Measurements from ENCODE around the gene RRP15.
"Not testable (repeated sequence)": the region's sequence is repeated elsewhere in the genome, so short reads cannot be mapped to it uniquely, and the experiment has no call there.

RRP15 gene

DNA sequence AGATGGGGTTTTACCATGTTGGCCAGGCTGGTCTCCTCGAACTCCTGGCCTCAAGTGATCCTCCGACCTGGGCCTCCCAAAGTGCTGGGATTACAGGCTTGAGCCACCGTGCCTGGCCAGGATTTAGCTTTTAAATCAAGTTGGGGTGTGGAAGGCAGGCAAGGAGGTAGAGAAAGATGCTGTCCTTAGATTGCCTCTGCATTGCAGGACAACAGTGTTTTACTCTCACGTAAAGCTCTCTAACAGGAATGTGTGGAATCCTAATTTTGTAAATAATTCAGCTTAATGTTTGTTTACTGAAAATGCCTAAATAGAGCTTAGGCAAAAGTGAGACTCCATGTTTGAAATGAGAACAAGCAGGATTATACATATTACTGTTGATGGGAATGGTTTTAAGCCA lies 30.5 kb downstream of the RRP15 start:
- no peak for DNase-seq (ENCODE audit: low read depth)
- H3K4me3 ChIP-seq (ENCODE audit: low read depth, low read length): no peak overlapping the region
- TF ChIP-seq, protein P1, sequence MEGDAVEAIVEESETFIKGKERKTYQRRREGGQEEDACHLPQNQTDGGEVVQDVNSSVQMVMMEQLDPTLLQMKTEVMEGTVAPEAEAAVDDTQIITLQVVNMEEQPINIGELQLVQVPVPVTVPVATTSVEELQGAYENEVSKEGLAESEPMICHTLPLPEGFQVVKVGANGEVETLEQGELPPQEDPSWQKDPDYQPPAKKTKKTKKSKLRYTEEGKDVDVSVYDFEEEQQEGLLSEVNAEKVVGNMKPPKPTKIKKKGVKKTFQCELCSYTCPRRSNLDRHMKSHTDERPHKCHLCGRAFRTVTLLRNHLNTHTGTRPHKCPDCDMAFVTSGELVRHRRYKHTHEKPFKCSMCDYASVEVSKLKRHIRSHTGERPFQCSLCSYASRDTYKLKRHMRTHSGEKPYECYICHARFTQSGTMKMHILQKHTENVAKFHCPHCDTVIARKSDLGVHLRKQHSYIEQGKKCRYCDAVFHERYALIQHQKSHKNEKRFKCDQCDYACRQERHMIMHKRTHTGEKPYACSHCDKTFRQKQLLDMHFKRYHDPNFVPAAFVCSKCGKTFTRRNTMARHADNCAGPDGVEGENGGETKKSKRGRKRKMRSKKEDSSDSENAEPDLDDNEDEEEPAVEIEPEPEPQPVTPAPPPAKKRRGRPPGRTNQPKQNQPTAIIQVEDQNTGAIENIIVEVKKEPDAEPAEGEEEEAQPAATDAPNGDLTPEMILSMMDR (IDR thresholded peaks at IDR 0.05; ENCODE audit: insufficient read depth, low read depth, low read length, missing control alignments): no peak

DNA sequence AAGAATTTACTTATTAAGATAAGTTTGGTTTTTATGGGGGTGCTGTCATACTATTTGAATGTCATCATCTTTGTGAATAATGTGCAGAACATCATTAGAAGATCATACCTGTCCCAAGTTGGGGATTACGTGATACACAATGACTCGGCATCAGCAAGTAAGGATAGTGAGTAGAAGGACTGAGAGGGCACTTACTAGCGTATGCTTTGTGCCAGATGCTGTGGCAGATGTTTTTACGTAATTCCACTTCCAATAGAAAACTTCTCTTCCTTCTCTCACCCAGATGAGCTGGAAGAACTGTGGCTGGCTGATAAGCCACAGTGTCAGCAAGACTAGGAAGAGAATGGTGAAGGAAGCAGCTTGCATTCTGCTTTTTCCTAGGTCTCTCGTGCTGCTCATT lies 32.0 kb downstream of the RRP15 start:
- TF ChIP-seq, protein P1 (IDR thresholded peaks at IDR 0.05; ENCODE audit: insufficient read depth, low read depth, low read length, missing control alignments): no peak
- DNase-seq (ENCODE audit: low read depth): no peak
- H3K4me3 ChIP-seq (ENCODE audit: low read depth, low read length): no peak overlapping the region

DNA sequence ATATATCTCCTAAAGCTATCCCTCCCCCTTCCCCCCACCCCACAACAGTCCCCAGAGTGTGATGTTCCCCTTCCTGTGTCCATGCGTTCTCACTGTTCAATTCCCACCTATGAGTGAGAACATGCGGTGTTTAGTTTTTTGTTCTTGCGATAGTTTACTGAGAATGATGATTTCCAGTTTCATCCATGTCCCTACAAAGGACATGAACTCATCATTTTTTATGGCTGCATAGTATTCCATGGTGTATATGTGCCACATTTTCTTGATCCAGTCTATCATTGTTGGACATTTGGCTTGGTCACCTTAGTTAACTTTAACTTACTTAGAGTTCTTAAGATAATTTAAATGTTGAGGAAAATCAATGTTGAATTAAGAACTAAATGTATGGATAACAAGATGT lies 35.1 kb downstream of the RRP15 start:
- DNase-seq (ENCODE audit: low read depth); H3K4me3 ChIP-seq (ENCODE audit: low read depth, low read length): not testable (repeated sequence)

DNA sequence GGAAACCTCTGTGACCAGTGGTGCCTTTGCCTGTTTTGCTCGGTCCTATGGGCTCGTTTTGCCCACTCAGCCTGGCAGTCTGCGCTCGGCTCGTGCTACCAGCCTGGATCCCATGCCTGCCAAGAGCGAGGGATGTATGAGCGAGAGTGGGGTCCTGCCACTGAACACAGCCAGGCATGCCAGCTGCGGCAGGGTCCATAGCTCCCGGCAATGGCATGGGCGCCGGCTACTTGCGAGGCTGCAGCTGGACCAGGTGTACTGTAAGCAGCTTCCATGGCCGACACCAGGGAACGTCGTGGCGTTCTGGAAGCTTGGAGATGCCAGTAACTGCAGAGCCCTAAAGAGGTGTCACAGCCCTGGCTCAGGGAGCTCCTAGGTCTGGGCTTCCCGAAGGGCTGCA lies 37.7 kb downstream of the RRP15 start:
- TF ChIP-seq, protein P1 (IDR thresholded peaks at IDR 0.05; ENCODE audit: insufficient read depth, low read depth, low read length, missing control alignments): no peak
- no peak for DNase-seq (ENCODE audit: low read depth)
- H3K4me3 ChIP-seq (ENCODE audit: low read depth, low read length): no peak overlapping the region

DNA sequence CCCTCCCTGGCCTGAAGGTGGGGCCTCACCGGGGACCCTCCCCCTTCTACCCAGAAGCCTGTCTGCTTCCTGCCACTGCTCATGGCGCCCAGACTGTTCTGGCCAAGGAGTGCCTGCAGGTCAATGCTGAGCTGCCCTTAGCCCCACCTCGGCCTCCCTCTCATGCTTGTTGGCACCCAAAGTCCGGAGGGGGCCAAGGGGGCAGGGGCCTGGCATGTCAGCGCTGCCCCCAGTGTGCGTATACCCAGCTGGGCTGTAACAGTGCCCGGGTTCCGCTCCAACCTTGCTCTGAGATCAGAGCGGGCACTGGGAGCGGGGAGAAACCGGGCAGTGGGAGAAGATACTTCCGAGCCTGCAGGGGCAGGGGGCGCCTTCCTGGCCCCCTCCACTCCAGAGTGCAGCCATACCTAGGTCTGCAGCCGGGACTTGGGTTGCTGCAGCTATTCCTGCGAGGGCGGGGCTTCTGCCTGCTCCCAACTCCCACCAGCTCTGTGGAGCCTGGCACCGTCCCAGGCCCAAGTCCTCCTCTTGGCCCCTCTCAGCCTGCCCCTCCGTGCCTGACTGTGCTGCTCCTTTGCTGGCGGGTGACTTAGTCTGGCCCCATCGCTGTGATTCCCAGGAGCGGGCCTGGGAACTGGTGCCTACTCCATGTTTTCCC lies 38.6 kb downstream of the RRP15 start:
- TF ChIP-seq, protein P1 (IDR thresholded peaks at IDR 0.05; ENCODE audit: insufficient read depth, low read depth, low read length, missing control alignments): no peak
- H3K4me3 ChIP-seq (ENCODE audit: low read depth, low read length): no peak overlapping the region
- no peak for DNase-seq (ENCODE audit: low read depth)

DNA sequence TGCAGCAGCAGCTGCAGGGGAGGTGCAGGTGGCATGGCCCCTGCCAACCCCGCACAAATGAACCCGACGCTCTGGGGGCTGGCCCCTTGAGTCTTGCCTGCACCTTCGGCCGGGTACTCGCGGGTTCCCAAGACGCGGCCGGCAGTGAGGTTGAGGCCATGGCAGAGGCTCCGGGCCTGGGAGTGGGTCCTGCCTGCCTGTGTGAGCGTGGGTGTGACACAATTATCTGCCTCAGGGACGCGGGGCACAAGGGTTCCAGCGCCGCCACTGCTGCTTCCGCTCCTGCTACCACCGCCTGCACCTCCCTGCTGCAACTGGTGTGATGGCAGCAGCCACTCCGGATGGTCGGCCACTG lies 39.1 kb downstream of the RRP15 start:
- TF ChIP-seq, protein P1 (IDR thresholded peaks at IDR 0.05; ENCODE audit: insufficient read depth, low read depth, low read length, missing control alignments): no peak
- no peak for DNase-seq (ENCODE audit: low read depth)
- H3K4me3 ChIP-seq (ENCODE audit: low read depth, low read length): no peak overlapping the region

DNA sequence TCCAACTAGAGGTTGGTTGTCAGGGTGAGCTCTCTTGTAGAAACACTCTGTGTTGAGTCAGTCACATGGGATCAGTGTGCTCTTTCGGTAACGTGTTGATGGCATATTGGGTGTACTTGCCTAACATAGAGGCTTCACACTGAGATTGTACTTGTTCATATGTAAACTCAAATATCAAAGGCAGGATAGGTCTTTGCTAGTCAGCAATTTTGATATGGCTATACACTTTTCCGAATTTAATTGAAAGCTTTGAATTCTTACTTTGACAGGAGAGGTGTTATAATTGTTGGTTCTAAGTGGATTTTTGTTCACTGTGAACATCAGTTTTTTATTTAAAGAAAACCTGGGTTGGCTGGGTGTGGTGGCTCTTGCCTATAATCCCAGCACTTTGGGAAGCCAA lies 43.7 kb downstream of the RRP15 start:
- no peak for DNase-seq (ENCODE audit: low read depth)
- TF ChIP-seq, protein P1 (IDR thresholded peaks at IDR 0.05; ENCODE audit: insufficient read depth, low read depth, low read length, missing control alignments): no peak
- H3K4me3 ChIP-seq (ENCODE audit: low read depth, low read length): no peak overlapping the region
